Measurements from ENCODE around the gene RNF144A.

The RNF144A gene

DNA sequence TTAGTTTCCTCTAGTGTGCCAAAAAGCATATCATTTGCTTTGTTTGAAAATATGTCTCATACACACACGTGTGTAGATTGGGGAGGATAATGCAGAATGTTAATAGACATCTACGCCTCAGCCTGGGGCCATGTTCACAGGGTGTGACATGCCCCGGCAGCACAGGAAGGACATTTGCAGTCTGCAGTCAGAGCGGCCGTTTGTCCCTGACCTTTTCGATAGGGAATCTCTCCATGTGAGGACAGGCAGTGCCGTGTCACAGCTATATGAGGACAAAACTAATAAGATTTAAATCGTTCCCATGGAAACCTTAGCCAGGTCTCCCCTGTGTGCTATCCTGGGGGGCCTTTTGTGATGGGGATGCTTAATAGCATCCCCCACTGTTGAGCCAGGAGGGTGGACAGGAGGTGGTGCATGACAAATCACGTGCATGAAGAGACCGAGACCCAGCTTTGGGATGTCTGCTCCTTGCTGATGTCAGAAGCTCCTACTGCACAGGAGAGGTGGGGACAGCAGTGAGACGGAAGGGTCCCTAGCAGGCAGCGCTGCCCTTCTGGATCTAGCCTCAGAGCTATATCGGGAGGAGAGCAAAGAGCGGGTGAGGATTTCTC lies 100.6 kb downstream of the RNF144A start:
- in situ Hi-C loops (cut with MboI; ENCODE audit: low sequenced_read_pairs): no loop called here

DNA sequence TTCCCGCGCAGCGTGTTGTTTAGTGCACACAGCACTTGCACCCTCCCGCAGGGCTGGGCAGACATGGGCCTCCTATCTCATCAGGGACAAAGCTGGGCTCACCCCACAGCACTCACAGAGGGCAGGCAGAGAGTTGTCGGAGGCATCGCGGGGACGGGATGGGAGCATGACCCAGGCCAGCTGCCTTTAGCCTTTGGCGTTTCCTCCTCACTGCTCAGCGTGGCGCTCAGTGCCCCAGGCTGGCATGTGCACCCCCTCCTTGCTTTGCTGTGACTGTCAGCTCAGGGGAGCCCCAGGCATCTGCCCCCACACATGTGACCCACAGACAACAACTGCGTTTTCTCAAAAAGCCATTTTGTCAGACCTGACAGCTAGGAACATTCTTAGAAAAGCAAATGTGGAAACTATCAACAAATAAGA lies 101.1 kb downstream of the RNF144A start:
- in situ Hi-C loops (cut with MboI; ENCODE audit: low sequenced_read_pairs): no loop called here

DNA sequence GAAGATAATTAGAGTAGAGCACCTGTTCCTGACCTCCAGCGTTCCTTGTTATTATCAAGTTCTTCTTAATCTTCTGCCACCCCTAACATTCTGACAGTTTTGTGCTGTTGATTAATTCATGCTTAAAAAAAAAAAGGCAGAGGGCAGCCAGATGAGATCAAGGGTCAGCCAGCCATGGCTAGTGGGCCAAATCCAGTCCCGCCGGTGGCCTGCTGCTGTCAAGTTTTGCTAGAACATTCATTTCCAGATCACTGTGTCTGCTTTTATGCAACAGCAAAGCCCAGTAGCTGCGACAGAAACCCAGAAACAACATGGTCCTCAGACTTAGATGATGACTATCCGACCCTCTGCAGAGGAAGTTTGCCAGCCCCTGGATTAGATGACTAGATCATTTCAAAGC lies 101.6 kb downstream of the RNF144A start:
- in situ Hi-C loops (cut with MboI; ENCODE audit: low sequenced_read_pairs): no loop called here

DNA sequence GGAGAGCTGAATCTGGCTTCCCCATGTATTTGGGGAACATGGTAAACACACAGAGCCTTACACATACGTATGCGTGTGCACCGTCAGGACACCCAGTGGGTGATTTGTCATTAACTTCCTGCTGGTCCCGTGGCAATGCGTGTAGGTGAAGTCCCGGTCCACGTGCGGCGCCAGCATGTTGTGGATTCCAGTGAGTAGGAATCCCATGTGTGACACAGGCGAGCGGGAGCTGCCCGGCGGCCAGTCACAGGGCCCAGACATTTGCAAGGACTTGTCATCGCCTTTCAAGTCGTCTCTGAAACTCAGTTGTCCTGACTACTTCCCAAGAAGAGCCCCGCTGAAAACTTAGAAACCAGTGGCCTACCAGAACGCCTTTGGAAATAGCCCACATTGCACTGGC lies 102.0 kb downstream of the RNF144A start:
- in situ Hi-C loops (cut with MboI; ENCODE audit: low sequenced_read_pairs): no loop called here

DNA sequence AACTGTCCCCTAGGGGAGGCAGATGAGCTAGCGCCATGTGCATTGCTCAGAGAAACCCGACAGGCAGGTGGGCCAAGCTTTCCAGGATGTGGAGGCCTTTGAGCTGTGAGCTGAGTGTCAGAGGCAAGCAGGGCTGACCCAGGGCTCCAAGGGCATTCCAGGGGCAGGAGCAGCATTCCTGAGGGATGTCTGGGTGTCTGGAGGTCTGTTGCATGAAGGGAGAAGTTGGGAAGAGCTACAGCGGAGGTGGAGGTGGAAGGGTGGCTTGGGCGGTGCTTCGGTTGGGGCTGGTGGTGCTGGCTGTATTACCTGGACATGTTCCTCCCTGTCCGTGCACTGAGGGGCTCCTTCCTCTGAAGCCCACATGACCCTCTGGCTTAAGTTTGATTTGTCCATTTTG lies 102.8 kb downstream of the RNF144A start:
- in situ Hi-C loops (cut with MboI; ENCODE audit: low sequenced_read_pairs): no loop called here

DNA sequence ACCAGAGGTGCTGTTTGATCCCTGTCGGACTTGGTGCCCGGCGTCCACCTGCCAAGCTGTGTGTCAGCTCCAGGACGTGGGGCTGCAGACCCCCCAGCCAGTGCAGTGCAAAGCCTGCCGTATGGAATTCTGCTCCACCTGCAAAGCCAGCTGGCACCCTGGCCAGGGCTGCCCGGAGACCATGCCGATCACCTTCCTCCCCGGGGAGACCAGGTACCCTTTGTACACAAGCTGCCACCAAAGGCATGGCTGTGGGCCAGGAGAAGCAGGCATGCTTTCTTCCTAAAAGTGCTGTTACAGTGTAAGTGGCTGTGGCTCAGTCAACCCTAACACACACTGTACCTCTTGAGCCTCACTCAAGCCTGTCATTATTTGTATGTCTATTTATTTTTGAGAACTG lies 103.3 kb downstream of the RNF144A start:
- in situ Hi-C loops (cut with MboI; ENCODE audit: low sequenced_read_pairs): no loop called here

DNA sequence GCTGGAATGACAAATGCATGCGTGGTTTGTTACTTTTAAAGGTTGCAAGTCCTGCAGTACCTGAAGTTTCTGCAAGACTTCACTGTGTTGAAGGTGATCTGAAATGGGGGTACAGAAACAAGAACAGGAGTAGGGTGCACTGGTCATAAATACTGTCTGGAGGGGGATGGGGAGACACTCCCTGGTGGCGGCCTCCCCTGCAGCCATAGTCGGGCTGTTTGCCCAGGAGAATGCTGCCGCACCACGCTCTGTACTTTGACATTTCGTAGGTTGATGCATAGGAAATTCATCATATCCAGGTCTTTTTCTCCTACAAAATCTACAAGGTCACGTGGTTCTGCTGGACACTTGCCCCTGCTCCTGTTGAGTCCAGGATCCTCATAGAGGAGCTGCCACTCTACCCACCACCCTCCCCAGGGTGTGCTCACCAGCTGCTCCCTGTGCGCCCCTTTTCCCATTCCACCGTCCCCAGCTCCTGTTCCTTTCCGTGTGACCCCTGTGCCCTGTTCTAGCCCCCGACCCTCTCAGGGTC lies 103.8 kb downstream of the RNF144A start:
- in situ Hi-C loops (cut with MboI; ENCODE audit: low sequenced_read_pairs): no loop called here

DNA sequence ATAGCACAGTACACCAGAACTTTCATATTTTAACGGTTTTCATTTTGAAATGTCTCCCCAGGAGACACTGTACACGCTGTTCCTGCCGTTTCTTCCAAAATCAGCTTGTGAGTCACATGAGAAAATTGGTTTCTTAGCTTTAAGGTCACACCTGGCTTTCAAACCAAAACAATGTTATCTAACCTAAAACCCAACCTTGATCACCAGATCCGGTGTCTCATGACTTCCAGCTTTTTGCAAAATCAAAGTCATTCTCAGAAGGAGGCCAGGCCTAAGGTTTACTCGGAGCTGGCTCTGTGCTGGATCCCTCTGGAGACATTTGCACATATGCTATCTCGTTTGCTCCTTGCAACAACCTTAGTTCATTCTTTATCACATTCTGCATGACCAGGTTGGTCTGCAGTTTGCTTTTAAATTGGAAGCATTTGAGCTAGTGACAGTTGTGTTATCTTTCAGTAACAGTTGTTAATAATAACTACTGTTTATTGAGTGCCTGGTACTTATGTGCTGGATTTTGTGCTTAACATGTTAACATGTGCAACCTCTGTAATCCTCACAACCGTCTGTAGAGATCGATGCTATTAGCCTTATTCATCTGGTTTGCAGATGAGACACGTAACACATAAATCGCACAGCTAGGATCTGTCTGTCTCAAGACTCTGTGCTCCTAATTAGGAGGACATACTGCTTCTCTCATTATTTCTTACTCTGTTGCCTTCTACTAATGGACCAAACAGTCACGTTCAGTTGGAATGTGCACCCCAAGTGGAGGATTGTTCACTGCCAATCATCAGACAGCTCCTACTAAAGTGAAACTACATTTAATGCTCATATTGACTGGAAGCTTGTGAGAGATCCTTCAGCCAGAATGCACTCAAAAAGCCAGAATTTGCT lies 105.5 kb downstream of the RNF144A start:
- in situ Hi-C loops (cut with MboI; ENCODE audit: low sequenced_read_pairs): no loop called here

DNA sequence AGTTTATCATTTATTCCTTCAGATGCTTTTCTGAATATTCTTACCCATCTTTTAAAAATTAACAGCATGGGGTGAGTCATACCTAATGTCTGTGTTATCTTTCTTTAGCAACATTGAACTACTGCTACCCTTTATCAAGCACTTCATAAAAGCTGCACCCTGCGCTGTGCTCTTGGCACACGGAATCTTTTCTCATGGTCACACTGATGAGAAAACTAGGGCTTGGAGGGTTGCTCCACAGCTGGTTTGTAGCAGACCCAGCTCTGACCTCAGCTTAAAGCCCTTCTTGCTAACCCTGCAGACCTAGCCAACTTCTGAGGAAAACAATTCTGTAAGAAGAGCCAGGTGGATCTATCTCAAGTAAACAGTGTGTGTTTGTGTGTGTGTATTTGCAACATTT lies 106.3 kb downstream of the RNF144A start:
- in situ Hi-C loops (cut with MboI; ENCODE audit: low sequenced_read_pairs): no loop called here

DNA sequence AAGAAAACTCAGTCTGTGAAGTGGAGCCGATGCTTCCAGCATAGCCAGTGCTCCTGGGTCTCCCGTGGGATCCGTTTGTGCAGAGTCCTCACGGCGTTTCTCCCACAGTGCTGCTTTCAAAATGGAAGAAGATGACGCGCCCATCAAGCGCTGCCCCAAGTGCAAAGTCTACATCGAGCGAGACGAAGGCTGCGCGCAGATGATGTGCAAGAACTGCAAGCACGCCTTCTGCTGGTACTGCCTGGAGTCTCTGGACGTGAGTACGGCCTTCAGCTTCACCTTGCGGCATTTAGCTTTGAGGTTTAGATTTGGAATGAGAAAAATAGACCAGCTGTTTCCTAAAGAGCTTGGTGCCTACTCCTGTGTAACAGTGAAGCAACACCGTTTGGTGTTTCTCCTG lies 107.0 kb downstream of the RNF144A start:
- in situ Hi-C loops (cut with MboI; ENCODE audit: low sequenced_read_pairs): no loop called here

DNA sequence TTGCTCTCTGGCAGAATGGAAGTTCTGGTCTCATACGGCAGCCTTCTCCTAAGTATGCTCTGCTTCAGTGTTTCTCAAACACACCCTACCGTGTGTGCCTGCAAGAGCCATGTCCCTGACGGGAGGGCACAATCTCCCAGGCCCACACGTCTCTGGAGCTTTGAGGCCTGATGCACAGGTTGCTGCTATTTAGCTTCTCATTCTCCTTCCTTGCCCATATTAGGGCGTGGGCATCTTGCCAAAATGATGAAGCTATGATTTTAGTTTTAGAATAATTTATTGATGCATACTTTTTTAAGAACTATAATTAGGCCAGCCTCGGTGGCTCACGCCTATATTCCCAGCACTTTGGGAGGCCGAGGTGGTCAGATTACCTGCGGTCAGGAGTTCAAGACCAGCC lies 107.9 kb downstream of the RNF144A start:
- in situ Hi-C loops (cut with MboI; ENCODE audit: low sequenced_read_pairs): no loop called here

DNA sequence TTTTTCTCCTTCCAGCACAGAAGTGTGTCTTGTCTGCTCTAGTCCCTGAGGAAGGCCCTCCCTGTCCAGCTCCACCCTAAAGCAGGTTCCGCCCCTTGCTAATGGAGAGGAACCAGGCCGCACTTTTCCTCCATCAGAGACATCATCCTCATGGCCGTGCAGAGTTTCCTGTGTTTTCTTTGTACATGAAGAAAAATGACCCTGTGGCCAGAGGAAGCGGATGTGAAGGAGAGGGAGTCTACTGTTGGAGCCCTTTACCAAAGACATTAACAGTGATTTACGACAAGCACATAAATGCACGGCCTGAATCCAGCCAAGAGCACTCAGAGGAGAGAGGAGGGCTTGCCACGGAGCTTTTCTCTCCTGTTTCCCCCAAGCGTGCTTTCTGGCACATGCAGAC lies 109.5 kb downstream of the RNF144A start:
- in situ Hi-C loops (cut with MboI; ENCODE audit: low sequenced_read_pairs): no loop called here

DNA sequence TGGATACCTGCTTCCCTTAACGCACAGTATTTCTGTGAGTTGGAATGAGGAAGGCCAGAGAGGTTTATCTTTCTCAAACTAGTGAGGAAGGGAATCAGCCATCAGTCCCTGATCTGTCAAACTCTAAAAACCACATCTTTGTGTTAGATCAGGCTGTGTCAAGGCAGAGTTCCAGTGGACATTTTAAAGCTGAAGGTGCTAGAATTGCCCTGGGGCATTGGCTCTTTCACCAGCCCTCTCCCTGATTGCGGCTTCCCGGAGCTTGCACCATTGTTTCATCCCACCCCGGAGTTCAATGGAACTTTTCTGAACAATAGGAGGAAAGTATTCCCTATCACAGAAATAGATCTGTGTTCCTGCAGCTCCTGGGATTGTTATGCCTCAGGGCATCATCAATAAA lies 110.2 kb downstream of the RNF144A start:
- in situ Hi-C loops (cut with MboI; ENCODE audit: low sequenced_read_pairs): no loop called here

DNA sequence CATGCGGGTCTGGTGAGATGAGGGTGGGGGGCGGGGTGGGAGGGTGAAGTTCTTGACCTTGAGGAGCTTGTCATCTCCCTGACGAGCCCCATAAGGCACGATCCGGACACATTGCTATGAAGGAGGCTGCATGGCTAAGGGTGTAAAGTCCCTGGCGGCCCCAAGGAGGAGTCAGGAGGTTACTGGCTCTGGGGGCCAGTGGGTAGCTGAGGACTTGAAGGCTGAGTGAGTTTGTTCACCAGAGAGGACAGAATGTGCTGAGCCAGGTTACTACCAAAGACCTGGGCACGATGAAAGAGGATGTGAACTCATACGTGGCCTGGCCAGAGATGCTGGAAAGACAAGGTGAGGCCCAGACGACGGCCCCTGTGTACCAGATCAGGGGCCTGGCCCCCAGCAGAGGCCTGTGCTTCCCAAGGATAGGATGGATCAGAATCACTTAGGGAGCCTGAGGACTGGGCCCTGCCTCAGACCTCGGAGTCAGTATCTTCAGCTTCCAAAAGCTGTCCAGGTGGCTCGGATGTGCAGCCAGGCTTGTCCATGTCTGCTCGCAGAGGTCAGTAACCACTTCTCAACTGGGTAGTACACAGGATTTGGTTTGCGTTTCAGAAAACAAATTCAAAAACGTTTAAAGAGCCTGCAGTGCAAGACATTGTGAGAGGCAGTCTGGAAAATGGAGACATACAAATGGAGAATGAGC lies 110.9 kb downstream of the RNF144A start:
- in situ Hi-C loops (cut with MboI; ENCODE audit: low sequenced_read_pairs): no loop called here

DNA sequence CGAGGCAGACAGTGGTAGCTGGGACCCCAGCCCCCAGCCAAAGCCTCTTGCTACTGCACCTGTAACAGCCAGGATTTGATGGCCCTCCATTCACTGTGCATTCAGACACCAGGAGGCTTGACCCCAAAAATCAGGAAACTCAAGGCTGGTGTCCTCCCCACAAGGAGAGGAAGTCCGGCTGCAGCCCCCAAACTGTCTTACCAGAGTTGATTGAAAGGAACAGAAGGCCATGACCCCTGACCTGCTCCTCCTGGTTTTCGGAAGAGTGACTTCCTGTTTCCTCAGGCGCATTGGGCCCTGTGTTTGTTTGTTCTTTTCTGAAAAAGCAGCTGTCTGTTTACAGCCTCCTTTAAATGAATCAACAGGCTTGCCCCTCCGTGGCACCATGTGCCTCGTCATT lies 111.6 kb downstream of the RNF144A start:
- in situ Hi-C loops (cut with MboI; ENCODE audit: low sequenced_read_pairs): no loop called here

DNA sequence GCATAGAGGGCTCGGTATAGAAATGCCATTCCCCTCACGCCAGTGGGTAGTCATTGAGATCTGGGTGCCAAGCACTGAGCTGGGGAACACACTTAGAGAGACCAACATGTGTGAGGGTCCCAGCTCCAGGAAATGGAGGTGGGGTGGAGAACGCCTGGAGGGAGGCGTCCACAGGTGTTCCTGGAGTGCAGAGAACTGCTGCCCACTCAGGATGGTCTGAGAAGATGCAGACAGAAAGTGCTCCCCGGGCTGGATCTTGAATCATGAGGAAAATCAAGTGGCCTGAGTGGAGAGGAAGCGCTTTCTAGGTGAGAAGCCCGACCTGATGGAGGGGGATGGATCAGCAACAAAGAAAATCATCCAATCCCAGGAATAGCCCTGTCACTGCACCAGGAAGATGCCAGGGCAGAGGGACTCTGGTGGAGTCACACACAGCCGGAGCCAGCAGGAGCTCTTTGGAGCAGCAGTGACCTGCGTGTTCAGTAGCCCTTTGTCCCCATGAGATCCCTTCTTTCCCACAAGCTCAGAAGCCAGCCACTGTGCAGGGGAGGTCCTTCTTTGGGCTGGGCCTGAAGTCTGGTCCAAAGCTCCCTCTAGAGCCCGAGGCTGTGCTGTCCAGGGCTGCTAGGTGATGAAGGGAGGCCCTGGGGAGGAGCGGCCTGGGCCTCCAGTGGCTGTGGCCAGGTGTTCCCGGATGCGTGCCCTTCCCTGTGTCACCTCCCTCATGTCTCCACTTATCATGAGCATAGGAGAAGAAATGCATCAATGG lies 112.3 kb downstream of the RNF144A start:
- in situ Hi-C loops (cut with MboI; ENCODE audit: low sequenced_read_pairs): no loop called here

DNA sequence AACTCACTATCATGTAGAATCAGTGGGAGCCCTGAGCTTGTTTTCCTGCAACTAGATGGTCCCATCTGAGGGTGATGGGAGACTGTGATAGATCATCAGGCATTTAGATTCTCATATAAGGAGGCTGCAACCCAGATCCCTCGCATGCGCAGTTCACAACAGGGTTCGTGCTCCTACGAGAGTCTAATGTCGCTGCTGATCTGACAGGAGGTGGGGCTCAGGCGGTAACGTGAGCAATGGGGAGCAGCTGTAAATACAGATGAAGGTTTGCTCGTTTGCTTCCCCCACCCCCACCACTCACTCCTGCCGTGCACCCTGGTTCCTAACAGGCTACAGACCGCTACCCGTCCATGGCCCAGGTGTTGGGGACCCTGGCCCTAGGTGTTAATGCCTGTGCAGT lies 113.6 kb downstream of the RNF144A start:
- in situ Hi-C loops (cut with MboI; ENCODE audit: low sequenced_read_pairs): no loop called here

DNA sequence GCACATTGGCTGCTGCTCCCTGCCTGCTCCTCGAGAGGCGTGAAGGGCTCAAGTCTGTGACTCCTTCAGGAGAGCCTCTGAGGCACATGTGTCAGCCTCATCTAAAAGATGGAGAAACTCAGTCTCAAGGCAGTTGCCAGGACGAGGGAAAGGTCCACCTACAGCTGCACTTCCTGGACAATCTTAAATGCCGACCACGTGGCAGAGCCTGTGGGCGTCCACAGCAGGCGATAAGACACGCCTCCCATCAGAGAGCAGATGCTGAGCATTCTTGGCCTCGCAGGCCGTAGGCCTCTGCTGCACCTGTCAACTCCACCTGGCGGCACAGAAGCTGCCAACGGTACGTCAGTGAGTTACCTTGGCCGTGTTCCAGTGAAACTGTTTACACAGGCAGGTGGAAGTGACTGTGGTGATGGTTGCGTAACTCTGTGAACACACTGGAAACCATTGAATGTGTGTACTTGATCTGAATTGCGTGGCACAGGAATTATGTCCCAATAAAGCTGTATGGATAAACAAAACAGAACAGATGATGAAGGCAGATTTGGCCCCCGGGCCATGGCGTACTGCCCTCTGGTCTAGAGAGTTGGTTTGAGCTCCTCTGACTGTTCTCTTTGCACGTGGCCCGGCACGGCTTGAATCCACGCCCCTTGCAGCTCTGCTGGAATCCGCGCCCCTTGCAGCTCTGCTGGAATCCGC lies 114.5 kb downstream of the RNF144A start:
- in situ Hi-C loops (cut with MboI; ENCODE audit: low sequenced_read_pairs): no loop called here

DNA sequence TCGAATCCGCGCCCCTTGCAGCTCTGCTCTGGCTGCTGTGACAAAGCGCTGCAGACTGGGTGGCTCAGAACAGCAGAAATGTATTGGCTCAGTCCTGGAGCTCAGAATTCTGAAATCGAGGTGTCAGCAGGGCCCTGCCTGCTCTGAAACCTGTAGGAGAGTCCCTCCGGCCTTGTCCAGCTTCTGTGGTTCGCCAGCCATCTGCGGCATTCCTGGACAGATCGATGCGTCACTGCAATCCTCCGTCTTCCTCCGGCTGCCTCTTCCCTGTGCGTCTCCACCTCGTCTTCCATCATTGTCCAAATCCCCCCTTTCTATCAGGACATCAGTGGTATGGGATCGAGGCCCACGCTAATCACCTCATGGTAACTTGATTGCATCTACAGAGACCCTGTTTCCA lies 115.2 kb downstream of the RNF144A start:
- in situ Hi-C loops (cut with MboI; ENCODE audit: low sequenced_read_pairs): no loop called here
